ENCODE measurements around the gene AMBP. TPM values are rescaled to one million over a fixed set of nuclear protein-coding genes. Genes with fewer than 3 reads are reported as not detected.
"Not testable (repeated sequence)": the region's sequence is repeated elsewhere in the genome, so short reads cannot be mapped to it uniquely, and the experiment has no call there.

AMBP gene
- total RNA-seq, 1 donor from 2014 or later = under 0.01 TPM

DNA sequence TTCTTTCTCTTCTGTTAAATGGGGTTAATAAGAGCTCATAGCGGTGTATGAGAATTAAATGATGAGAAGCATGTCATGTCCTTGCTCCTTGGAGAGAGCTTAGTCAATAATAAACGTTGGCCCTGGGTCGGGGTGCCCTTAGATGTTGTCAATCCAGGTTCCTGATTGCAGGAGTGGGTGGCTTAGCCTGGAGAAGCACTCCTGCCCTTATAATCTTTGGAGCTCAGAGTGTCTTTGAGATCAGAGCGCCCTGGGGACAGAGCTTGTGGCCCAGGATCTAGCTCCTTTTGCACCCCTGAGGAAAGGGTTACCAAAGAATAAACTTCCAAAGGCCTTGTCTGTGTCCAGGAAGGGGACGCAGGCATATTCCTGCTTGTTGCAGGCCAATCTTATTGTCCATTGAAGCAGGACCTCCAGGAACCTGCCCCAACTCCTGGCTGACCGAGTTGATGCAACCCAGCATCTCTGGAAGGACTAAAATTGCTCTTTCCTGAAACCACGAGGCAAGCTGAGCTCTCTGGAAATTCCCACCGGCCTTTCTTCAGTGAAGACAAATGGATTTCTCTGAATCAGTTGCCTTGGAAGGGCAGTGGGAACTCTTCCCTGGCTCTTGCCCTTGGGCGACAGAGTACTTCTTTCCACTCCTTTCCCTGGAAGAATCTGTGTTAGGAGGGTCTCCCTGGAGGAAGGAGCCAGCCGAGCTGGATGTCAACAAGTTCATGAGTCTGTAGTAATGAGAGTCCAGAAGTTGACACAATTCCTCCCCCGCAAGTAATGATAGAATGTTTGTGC lies 6.4 kb upstream of the AMBP start:
- Histone ChIP-seq H3K27ac (ENCODE audit: low read depth, low read length) (no peak overlapping the region), H3K36me3 (ENCODE audit: control insufficient read depth in 3 of 3, insufficient read depth in 3 of 3, low read length in 3 of 3) (no peaks in the 10 kb centered on the region), H3K27me3 (ENCODE audit: control insufficient read depth in 3 of 3, insufficient read depth in 3 of 3, low read length in 3 of 3) (peaks cover 0 to 4% (median 0%) of the 10 kb centered on the region in 3 donors), H3K4me3 (ENCODE audit: low read length in 3 of 3) (no peak overlapping the region), H3K4me1 (ENCODE audit: control insufficient read depth in 3 of 3, insufficient read depth in 3 of 3, low read length in 3 of 3) (no peaks in the 10 kb centered on the region), H3K9me3 (ENCODE audit: control insufficient read depth in 3 of 3, low read length in 3 of 3) (no peaks in the 10 kb centered on the region), H3K9ac (ENCODE audit: low read depth in 1 of 3, low read length in 3 of 3) (no peak overlapping the region)

DNA sequence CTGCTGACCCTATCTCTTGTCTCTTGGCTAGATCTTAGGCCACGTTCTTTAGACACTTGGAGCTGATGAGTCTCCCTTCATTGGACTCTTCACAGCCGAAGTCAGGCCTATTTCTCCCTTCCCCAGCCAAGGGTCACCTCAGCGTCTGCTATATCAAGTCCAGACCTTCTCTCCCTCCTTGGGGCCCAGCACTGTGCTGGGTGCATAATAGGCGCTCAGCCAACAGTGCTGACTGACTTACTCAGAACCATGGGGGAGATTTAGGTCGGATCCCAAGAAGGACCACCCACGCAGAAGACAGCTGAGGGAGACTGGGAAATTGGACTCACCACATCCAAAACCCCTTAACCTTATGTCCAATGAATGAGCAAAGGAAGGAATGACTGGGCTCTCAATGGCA lies 5.6 kb upstream of the AMBP start:
- Histone ChIP-seq H3K4me1 (ENCODE audit: control insufficient read depth in 3 of 3, insufficient read depth in 3 of 3, low read length in 3 of 3) (no peaks in the 10 kb centered on the region), H3K36me3 (ENCODE audit: control insufficient read depth in 3 of 3, insufficient read depth in 3 of 3, low read length in 3 of 3) (no peaks in the 10 kb centered on the region)

DNA sequence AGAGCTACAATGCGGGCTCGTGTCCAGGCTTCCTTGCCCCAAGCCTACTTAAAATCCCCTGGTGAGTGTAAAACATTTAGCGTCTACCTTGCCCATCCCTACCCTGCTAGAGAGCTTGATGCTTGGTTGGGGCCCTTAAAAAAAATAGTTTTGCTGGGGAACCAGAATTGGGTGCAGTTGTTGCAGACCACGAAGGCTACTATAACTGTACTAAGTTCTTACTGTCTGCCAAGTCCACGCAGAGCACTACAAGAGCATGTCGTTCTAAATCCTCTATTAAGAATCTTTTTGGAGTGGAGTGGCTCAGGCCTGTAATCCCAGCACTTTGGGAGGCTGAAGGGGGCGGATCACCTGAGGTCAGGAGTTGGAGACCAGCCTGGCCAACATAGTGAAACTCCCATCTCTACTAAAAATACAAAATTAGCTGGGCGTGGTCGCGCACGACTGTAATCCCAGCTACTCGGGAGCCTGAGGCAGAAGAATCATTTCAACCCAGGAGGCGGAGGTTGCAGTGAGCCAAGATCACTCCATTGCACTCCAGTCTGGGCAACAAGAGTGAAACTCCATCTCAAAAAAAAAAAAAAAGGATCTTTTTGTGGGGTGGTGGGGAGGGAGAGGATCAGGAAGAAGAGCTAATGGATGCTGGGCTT lies 4.8 kb upstream of the AMBP start:
- not testable (repeated sequence) for H3K4me1 ChIP-seq (ENCODE audit: control insufficient read depth in 3 of 3, insufficient read depth in 3 of 3, low read length in 3 of 3); H3K4me3 ChIP-seq (ENCODE audit: low read length in 3 of 3); H3K9me3 ChIP-seq (ENCODE audit: control insufficient read depth in 3 of 3, low read length in 3 of 3); H3K9ac ChIP-seq (ENCODE audit: low read depth in 1 of 3, low read length in 3 of 3); H3K27me3 ChIP-seq (ENCODE audit: control insufficient read depth in 3 of 3, insufficient read depth in 3 of 3, low read length in 3 of 3); H3K36me3 ChIP-seq (ENCODE audit: control insufficient read depth in 3 of 3, insufficient read depth in 3 of 3, low read length in 3 of 3); H3K27ac ChIP-seq (ENCODE audit: low read depth, low read length)

More for the DNA sequence above, 5.6 kb upstream of the AMBP start:
- Histone ChIP-seq H3K9ac (ENCODE audit: low read depth in 1 of 3, low read length in 3 of 3) (no peak overlapping the region), H3K27ac (ENCODE audit: low read depth, low read length) (no peak overlapping the region), H3K4me3 (ENCODE audit: low read length in 3 of 3) (no peak overlapping the region), H3K27me3 (ENCODE audit: control insufficient read depth in 3 of 3, insufficient read depth in 3 of 3, low read length in 3 of 3) (peaks cover 0 to under 1% (median 0%) of the 10 kb centered on the region in 3 donors), H3K9me3 (ENCODE audit: control insufficient read depth in 3 of 3, low read length in 3 of 3) (no peaks in the 10 kb centered on the region)

DNA sequence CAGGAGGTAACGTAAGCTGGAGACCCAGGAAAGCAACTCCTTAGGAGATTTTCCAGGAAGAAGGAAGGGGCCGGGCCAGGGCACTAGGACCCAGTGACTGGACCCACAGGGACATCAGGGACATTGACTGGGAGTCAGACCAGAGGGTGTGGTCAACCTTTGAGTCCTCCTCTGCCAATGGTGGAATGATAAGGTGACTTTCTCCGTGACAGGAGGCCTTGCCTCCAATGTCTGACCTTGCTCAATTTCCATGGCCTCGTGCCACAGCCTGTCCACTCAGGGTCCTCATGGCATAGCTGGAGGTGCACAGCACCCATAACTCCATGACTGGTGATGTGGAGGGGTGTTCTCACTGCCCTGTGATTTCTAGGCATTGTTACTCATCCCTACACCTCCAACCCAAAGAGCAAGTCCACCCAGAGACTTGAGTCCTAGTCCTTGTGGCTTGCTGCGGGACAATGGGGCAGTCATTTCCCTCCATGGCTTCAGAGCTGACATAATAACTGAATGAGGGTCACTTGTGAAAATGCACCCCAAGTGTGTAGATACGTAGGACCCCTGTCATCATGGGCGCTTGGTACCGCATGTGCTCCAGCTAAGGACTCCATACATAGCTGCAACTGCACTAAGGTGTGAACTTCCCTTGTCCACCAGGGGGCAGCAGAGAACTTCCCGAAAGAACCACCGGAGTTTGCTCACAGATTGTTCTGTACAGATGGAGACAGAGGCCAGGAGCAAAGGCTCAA lies 4.1 kb upstream of the AMBP start:
- Histone ChIP-seq H3K36me3 (ENCODE audit: control insufficient read depth in 3 of 3, insufficient read depth in 3 of 3, low read length in 3 of 3) (no peaks in the 10 kb centered on the region), H3K4me1 (ENCODE audit: control insufficient read depth in 3 of 3, insufficient read depth in 3 of 3, low read length in 3 of 3) (no peaks in the 10 kb centered on the region), H3K27me3 (ENCODE audit: control insufficient read depth in 3 of 3, insufficient read depth in 3 of 3, low read length in 3 of 3) (peaks cover 0 to 16% (median 11%) of the 10 kb centered on the region in 3 donors), H3K9ac (ENCODE audit: low read depth in 1 of 3, low read length in 3 of 3) (no peak overlapping the region), H3K4me3 (ENCODE audit: low read length in 3 of 3) (no peak overlapping the region), H3K27ac (ENCODE audit: low read depth, low read length) (no peak overlapping the region), H3K9me3 (ENCODE audit: control insufficient read depth in 3 of 3, low read length in 3 of 3) (no peaks in the 10 kb centered on the region)

DNA sequence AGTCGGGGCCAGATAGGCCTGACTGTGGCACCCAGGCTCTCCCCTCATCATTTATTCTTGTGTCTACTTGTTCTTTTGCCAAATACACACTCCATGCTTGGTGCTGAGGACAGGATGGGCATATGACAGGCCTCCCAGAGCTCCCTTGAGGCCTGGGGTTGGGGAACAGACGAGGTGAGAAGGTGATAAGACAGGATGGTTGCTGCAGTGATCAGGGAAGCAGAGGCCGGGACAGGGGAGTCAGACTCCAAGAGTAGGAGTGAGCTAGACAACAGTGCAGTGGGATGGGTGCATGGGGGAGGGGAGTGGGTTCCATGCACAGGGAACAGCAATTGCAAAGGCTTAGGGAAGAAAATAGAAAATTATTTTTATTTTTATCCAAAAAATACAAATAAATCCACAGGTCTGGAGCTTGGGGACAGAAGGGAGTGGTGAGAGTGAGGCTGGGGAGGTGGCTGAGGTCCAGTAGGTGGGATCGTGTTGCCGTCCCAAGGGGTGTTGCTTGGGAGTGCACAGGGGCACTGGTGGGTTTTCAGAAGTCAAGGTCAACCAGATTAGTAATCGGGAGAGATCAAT lies 3.4 kb upstream of the AMBP start:
- no peak overlapping the region for H3K9ac ChIP-seq (ENCODE audit: low read depth in 1 of 3, low read length in 3 of 3)
- H3K36me3 ChIP-seq (ENCODE audit: control insufficient read depth in 3 of 3, insufficient read depth in 3 of 3, low read length in 3 of 3) = no peaks in the 10 kb centered on the region
- H3K4me1 ChIP-seq (ENCODE audit: control insufficient read depth in 3 of 3, insufficient read depth in 3 of 3, low read length in 3 of 3) = no peaks in the 10 kb centered on the region
- H3K4me3 ChIP-seq (ENCODE audit: low read length in 3 of 3) = no peak overlapping the region
- H3K27me3 ChIP-seq (ENCODE audit: control insufficient read depth in 3 of 3, insufficient read depth in 3 of 3, low read length in 3 of 3) = peaks cover 0 to 22% (median 18%) of the 10 kb centered on the region in 3 donors
- no peaks in the 10 kb centered on the region for H3K9me3 ChIP-seq (ENCODE audit: control insufficient read depth in 3 of 3, low read length in 3 of 3)
- no peak overlapping the region for H3K27ac ChIP-seq (ENCODE audit: low read depth, low read length)

DNA sequence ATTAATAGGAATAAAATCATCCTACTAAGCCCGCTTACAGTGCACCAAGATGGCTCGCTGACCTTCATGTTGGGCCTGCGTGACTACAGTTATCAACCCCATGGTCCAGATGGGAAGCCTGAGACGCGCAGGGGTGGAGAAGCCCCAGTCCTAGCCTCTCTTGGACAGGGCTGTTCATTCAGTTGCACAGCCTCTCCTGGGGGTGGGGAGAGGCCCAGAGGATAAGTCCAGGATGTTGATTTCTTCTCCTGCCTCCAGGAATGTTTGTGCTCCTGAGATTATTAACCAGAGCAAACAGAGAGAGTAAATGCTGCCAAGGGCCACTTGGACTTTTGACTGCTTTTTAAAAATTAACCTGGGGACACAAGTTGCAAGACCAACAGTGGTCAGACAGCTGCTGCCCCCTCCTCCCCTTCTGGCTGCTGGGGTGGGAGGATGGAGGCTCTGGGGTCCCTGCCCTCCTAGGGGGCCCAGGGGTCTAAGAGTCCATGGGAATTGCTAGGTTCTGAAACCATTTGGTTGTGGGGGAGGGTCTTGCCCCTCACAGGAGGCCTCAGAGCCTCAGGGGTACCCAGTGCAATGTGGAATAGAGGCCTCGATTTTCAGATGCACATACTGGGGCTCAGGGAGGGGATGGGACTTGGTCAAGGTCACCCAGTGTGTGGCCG lies 2.8 kb upstream of the AMBP start:
- no peak overlapping the region for H3K27ac ChIP-seq (ENCODE audit: low read depth, low read length)
- H3K4me3 ChIP-seq (ENCODE audit: low read length in 3 of 3) = no peak overlapping the region
- no peaks in the 10 kb centered on the region for H3K36me3 ChIP-seq (ENCODE audit: control insufficient read depth in 3 of 3, insufficient read depth in 3 of 3, low read length in 3 of 3)
- H3K9me3 ChIP-seq (ENCODE audit: control insufficient read depth in 3 of 3, low read length in 3 of 3) = no peaks in the 10 kb centered on the region
- peaks cover 0 to 28% (median 23%) of the 10 kb centered on the region in 3 donors for H3K27me3 ChIP-seq (ENCODE audit: control insufficient read depth in 3 of 3, insufficient read depth in 3 of 3, low read length in 3 of 3)
- H3K4me1 ChIP-seq (ENCODE audit: control insufficient read depth in 3 of 3, insufficient read depth in 3 of 3, low read length in 3 of 3) = no peaks in the 10 kb centered on the region
- no peak overlapping the region for H3K9ac ChIP-seq (ENCODE audit: low read depth in 1 of 3, low read length in 3 of 3)

DNA sequence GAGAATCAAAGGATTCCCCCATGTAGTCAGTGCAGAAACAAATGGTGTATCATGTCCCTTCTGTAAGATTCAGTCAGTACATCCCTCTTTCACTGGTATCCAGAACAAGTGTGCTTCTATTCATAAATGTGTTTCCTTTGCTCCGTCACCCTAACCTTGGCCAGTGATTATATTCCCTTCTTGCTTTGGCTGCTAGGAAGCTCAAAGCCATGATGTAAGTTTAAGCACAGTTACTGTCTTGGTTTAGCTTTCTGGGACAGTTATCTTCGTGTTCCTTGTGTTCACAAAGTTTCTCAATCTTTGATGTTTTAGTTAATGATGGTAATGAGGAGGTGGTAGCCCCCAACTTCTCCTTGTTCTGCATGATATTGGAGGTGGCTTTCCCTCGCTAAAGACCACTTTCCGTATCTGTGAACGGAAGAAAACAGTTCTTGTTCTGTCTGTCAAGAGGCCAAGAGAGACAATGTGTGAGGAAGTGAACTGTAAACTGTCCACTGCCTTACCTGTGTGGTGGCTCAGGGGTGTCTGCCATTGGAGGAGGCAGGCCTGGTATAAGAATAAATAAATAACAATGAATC lies 2.2 kb upstream of the AMBP start:
- H3K9ac ChIP-seq (ENCODE audit: low read depth in 1 of 3, low read length in 3 of 3) = no peak overlapping the region
- H3K4me3 ChIP-seq (ENCODE audit: low read length in 3 of 3) = no peak overlapping the region
- no peaks in the 10 kb centered on the region for H3K36me3 ChIP-seq (ENCODE audit: control insufficient read depth in 3 of 3, insufficient read depth in 3 of 3, low read length in 3 of 3)
- no peak overlapping the region for H3K27ac ChIP-seq (ENCODE audit: low read depth, low read length)
- H3K4me1 ChIP-seq (ENCODE audit: control insufficient read depth in 3 of 3, insufficient read depth in 3 of 3, low read length in 3 of 3) = no peaks in the 10 kb centered on the region
- no peaks in the 10 kb centered on the region for H3K9me3 ChIP-seq (ENCODE audit: control insufficient read depth in 3 of 3, low read length in 3 of 3)
- peaks cover 3 to 33% (median 29%) of the 10 kb centered on the region in 3 donors for H3K27me3 ChIP-seq (ENCODE audit: control insufficient read depth in 3 of 3, insufficient read depth in 3 of 3, low read length in 3 of 3)

DNA sequence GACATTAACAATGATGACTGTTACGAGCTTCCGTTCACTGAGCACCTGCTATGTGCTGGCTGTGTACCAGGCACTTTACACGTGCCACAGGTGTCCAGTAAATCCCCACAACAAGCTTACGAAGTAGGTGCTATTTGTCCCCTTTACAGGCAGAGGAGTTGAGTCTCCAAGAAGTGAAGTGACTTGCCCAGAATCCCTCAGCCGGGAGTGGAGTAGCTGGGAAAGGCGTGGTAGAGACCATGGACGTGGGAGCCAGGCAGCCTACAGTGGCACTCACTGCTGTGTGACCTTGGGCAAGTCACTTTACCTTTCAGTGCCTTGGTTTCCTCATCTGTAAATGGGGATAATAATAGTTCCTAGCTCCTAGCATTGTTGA lies 669 bp upstream of the AMBP start:
- H3K9me3 ChIP-seq (ENCODE audit: control insufficient read depth in 3 of 3, low read length in 3 of 3) = no peaks in the 10 kb centered on the region
- H3K27ac ChIP-seq (ENCODE audit: low read depth, low read length) = no peak overlapping the region
- H3K27me3 ChIP-seq (ENCODE audit: control insufficient read depth in 3 of 3, insufficient read depth in 3 of 3, low read length in 3 of 3) = peaks cover 5 to 33% (median 29%) of the 10 kb centered on the region in 3 donors
- H3K36me3 ChIP-seq (ENCODE audit: control insufficient read depth in 3 of 3, insufficient read depth in 3 of 3, low read length in 3 of 3) = no peaks in the 10 kb centered on the region
- H3K9ac ChIP-seq (ENCODE audit: low read depth in 1 of 3, low read length in 3 of 3) = no peak overlapping the region
- H3K4me1 ChIP-seq (ENCODE audit: control insufficient read depth in 3 of 3, insufficient read depth in 3 of 3, low read length in 3 of 3) = no peaks in the 10 kb centered on the region
- H3K4me3 ChIP-seq (ENCODE audit: low read length in 3 of 3) = no peak overlapping the region

DNA sequence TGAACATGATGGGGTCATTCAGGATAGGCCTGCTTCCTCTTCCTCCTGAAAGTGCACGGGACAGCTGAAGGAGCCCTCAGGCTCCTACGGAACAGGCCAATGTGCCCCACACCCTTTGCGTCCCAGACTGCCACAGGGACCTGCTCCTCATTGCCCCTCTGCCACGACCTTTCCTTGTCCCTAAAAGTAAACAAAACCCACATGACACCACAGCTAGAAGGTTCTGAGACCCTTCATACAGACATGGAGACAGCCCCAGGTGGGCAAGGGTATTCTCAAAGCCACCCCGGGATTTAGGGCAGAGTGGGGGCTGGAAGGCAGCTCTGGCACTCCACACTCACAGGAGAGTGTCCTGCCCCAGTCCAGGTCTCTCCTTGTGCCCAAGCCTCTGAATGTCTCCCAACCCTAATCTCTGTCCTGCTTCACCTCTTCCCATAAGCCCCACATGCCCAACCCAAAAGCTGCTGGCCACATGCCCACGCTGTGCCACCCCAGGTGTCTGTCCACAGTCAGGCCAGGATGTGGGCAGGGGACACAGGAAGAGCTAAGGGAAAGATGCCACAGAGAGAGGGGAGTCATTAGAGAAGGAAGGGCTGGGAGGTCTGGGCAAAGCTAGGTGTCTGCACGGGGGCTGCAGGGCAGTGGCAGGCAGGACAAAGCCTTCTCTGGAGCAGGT lies 800 bp downstream of the AMBP start:
- H3K9ac ChIP-seq (ENCODE audit: low read depth in 1 of 3, low read length in 3 of 3) = no peak overlapping the region
- H3K9me3 ChIP-seq (ENCODE audit: control insufficient read depth in 3 of 3, low read length in 3 of 3) = no peaks in the 10 kb centered on the region
- peaks cover 0 to 1% (median 0%) of the 10 kb centered on the region in 3 donors for H3K4me1 ChIP-seq (ENCODE audit: control insufficient read depth in 3 of 3, insufficient read depth in 3 of 3, low read length in 3 of 3)
- no peak overlapping the region for H3K4me3 ChIP-seq (ENCODE audit: low read length in 3 of 3)
- H3K36me3 ChIP-seq (ENCODE audit: control insufficient read depth in 3 of 3, insufficient read depth in 3 of 3, low read length in 3 of 3) = no peaks in the 10 kb centered on the region
- peaks cover 5 to 33% (median 29%) of the 10 kb centered on the region in 3 donors for H3K27me3 ChIP-seq (ENCODE audit: control insufficient read depth in 3 of 3, insufficient read depth in 3 of 3, low read length in 3 of 3)
- no peak overlapping the region for H3K27ac ChIP-seq (ENCODE audit: low read depth, low read length)

Measured in skeletal muscle tissue (tissue), 4 donors.